Measurements from ENCODE around the gene MRPS34.

DNA sequence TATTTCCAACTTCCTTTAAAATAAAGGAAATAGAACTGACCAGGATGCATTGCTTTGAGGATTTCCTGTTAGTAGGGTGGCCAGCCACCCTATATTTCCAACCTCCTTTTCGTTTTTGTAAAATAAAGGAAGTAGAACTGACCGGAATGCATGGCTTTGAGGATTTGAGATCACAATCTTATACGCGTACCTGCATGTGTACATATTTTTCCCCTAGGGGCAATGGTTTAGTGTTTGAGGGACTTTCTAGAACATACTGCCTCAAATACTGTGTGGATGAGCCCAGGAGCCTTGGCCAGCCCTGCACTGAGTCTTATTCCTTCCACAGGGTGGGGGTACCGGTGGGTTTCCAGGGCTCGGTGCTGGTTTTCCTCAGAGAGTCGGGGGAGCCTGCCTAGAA lies 41.3 kb downstream of the MRPS34 start:
- TF ChIP-seq, protein P1, sequence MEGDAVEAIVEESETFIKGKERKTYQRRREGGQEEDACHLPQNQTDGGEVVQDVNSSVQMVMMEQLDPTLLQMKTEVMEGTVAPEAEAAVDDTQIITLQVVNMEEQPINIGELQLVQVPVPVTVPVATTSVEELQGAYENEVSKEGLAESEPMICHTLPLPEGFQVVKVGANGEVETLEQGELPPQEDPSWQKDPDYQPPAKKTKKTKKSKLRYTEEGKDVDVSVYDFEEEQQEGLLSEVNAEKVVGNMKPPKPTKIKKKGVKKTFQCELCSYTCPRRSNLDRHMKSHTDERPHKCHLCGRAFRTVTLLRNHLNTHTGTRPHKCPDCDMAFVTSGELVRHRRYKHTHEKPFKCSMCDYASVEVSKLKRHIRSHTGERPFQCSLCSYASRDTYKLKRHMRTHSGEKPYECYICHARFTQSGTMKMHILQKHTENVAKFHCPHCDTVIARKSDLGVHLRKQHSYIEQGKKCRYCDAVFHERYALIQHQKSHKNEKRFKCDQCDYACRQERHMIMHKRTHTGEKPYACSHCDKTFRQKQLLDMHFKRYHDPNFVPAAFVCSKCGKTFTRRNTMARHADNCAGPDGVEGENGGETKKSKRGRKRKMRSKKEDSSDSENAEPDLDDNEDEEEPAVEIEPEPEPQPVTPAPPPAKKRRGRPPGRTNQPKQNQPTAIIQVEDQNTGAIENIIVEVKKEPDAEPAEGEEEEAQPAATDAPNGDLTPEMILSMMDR (IDR thresholded peaks at IDR 0.05), result no peak
- no peak for TF ChIP-seq POLR2A (IDR thresholded peaks at IDR 0.05)
